ENCODE data around the gene GDNF.

DNA sequence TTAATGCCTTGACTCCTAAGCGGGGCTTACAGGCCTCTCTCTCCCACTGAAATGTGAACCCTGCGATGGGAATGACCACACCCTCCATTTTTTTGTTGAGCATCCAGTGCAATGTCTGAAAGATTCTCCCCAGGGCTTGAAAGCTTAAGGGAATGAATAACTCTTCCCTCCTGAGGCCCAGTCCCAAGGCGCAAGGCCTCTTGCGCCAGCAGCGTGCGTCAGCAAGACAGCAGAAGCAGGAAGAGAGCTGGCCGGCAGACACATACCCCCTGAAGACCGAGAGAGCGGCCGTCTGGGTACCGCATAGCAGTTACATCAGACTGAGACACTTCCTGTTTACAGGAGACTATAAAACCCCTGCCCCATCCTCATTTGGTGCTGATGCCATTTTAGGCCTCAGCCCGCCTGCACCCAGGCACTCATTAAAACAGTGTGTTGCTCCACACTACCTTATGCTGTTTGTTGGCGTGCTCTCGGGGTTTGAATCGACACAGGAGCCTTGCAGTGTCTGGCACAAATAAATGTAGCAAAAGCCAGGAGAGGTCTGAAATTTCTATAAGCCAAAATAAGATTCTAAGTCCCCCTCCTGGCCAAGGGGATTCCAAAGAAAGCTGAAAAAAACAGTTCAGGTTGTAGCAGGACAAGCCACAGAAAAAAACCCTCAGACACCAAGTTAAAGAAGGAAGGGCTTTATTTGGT lies 62.3 kb downstream of the GDNF start:
- TF ChIP-seq POLR2AphosphoS5 (IDR thresholded peaks at IDR 0.05; ENCODE audit: low read depth, low read length) = no peak
- no peak for TF ChIP-seq TAF1 (IDR thresholded peaks at IDR 0.05; ENCODE audit: borderline replicate concordance, insufficient read depth, low read length)
- TF ChIP-seq, protein P1, sequence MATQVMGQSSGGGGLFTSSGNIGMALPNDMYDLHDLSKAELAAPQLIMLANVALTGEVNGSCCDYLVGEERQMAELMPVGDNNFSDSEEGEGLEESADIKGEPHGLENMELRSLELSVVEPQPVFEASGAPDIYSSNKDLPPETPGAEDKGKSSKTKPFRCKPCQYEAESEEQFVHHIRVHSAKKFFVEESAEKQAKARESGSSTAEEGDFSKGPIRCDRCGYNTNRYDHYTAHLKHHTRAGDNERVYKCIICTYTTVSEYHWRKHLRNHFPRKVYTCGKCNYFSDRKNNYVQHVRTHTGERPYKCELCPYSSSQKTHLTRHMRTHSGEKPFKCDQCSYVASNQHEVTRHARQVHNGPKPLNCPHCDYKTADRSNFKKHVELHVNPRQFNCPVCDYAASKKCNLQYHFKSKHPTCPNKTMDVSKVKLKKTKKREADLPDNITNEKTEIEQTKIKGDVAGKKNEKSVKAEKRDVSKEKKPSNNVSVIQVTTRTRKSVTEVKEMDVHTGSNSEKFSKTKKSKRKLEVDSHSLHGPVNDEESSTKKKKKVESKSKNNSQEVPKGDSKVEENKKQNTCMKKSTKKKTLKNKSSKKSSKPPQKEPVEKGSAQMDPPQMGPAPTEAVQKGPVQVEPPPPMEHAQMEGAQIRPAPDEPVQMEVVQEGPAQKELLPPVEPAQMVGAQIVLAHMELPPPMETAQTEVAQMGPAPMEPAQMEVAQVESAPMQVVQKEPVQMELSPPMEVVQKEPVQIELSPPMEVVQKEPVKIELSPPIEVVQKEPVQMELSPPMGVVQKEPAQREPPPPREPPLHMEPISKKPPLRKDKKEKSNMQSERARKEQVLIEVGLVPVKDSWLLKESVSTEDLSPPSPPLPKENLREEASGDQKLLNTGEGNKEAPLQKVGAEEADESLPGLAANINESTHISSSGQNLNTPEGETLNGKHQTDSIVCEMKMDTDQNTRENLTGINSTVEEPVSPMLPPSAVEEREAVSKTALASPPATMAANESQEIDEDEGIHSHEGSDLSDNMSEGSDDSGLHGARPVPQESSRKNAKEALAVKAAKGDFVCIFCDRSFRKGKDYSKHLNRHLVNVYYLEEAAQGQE (IDR thresholded peaks at IDR 0.05; ENCODE audit: insufficient read depth in 1 of 2, low read depth in 2 of 2, low read length in 2 of 2) = no peak
- no peak for TF ChIP-seq SIN3A (IDR thresholded peaks at IDR 0.05; ENCODE audit: borderline replicate concordance, insufficient read depth, low read length)
